ENCODE measurements around the gene GTPBP4.

DNA sequence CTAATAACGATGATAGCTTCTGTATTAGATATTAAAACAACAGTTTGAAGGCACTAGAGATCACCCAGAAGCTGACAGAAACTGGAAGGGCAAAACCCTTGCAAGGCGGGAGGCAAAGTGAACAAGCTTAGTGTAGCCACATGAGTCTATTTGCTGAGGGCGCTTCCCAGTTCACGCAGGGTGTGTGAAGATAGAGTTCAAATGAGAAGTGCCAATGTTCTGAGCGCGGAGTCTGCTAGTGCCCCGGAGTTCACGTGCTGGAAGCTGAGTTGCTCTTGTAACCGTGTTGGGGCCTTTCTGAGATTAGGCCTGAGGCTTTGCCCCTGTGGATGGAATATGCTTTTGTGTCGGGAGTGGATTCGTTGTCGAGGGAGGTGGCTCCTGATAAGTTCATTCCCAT, 16.6 kb upstream of the GTPBP4 start:
- TF ChIP-seq POLR2A (IDR thresholded peaks at IDR 0.05): no peak
- TF ChIP-seq, protein P1, sequence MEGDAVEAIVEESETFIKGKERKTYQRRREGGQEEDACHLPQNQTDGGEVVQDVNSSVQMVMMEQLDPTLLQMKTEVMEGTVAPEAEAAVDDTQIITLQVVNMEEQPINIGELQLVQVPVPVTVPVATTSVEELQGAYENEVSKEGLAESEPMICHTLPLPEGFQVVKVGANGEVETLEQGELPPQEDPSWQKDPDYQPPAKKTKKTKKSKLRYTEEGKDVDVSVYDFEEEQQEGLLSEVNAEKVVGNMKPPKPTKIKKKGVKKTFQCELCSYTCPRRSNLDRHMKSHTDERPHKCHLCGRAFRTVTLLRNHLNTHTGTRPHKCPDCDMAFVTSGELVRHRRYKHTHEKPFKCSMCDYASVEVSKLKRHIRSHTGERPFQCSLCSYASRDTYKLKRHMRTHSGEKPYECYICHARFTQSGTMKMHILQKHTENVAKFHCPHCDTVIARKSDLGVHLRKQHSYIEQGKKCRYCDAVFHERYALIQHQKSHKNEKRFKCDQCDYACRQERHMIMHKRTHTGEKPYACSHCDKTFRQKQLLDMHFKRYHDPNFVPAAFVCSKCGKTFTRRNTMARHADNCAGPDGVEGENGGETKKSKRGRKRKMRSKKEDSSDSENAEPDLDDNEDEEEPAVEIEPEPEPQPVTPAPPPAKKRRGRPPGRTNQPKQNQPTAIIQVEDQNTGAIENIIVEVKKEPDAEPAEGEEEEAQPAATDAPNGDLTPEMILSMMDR (IDR thresholded peaks at IDR 0.05): no peak
